CD4-positive, alpha-beta T cell (primary cell): ENCODE measurements around the gene ABCC9. TPM values are rescaled to one million over a fixed set of nuclear protein-coding genes. Genes with fewer than 3 reads are reported as not detected.

ENCODE experiments used
- ATAC-seq: fragments of 200-7000 bp; cut with Tn5 transposase; one replicate; pipeline ENCODE4 v1.10.0; 2022; ENCODE audit warnings: mild to moderate bottlenecking; ENCODE audit not compliant: poor library complexity
- CTCF ChIA-PET: fragments of 350-600 bp; sonication (Branson Sonifier 250); formaldehyde crosslinking; loops from one replicate; lab custom pipeline; 2021; ENCODE audit warnings: antibody characterized with exemption, inconsistent platforms; lab: Charles Lee
- POLR2A ChIA-PET: fragments of 350-600 bp; sonication (Branson Sonifier 250); formaldehyde crosslinking; loops from one replicate; lab custom pipeline; 2021; ENCODE audit warnings: antibody characterized with exemption, inconsistent platforms; lab: Charles Lee
- DNase-seq, 14 experiments: peaks; one replicate each; pipeline ENCODE4 v3.0.0-alpha.2; 2013 to 2020; ENCODE audit warnings: mixed read lengths in 2 of 14
- H3K27ac ChIP-seq, 2 donors: one replicate each; pipeline versions ENCODE4 v1.5.1 to v1.7.0; 2013; ENCODE audit warnings: low read length in 2 of 2, low read depth in 1 of 2, mild to moderate bottlenecking in 1 of 2
- H3K27me3 ChIP-seq, 2 experiments: 1 replicate in 1 of 2; 2 replicates in 1 of 2; pipeline versions ENCODE4 v1.6.1 to v1.7.0; 2013; ENCODE audit warnings: low read length in 2 of 2, control low read depth in 1 of 2, mild to moderate bottlenecking in 1 of 2, moderate library complexity in 1 of 2; ENCODE audit not compliant: insufficient read depth in 2 of 2, control insufficient read depth in 1 of 2
- H3K36me3 ChIP-seq: one replicate; pipeline ENCODE4 v1.6.1; 2013; ENCODE audit warnings: low read length, control low read depth; ENCODE audit not compliant: insufficient read depth
- H3K4me1 ChIP-seq: one replicate; pipeline ENCODE4 v1.6.1; 2013; ENCODE audit warnings: low read length, control low read depth; ENCODE audit not compliant: insufficient read depth
- H3K4me3 ChIP-seq: one replicate; pipeline ENCODE4 v1.5.1; 2013; ENCODE audit warnings: mild to moderate bottlenecking, low read length, moderate library complexity
- H3K9me3 ChIP-seq, 2 experiments: 1 replicate in 1 of 2; 2 replicates in 1 of 2; pipeline versions ENCODE4 v1.6.1 to v1.7.0; 2013; ENCODE audit warnings: low read length in 2 of 2, mild to moderate bottlenecking in 2 of 2, control low read depth in 1 of 2, moderate library complexity in 1 of 2; ENCODE audit not compliant: control insufficient read depth in 1 of 2, insufficient read depth in 1 of 2
- H3K27ac Mint-ChIP-seq: one replicate; pipeline ENCODE4 v1.8.0; 2020; ENCODE audit warnings: mixed read lengths
- H3K27me3 Mint-ChIP-seq: one replicate; pipeline ENCODE4 v1.8.0; 2021; ENCODE audit warnings: mixed read lengths
- H3K36me3 Mint-ChIP-seq: one replicate; pipeline ENCODE4 v1.8.0; 2021; ENCODE audit warnings: low read depth, mixed read lengths
- H3K4me1 Mint-ChIP-seq: one replicate; pipeline ENCODE4 v1.8.0; 2021; ENCODE audit warnings: low read depth, mixed read lengths
- H3K4me3 Mint-ChIP-seq: one replicate; pipeline ENCODE4 v1.8.0; 2020; ENCODE audit warnings: mild to moderate bottlenecking, mixed read lengths
- H3K9me3 Mint-ChIP-seq: one replicate; pipeline ENCODE4 v1.8.0; 2020; ENCODE audit warnings: mixed read lengths
- intact Hi-C, 2 experiments: fragments of 100-400 bp; cut with DNase I in 1 of 2; cut with micrococcal nuclease in 1 of 2; formaldehyde crosslinking; loops; one replicate each; pipeline versions ENCODE4 v1.15.1 to v1.9.0; 2023 to 2025; cut with DNase I, micrococcal nuclease
- total RNA-seq, 174 experiments: library from RNA in 2 of 174; stranded (reverse) in 2 of 174; gene quantifications; one replicate each; pipeline ENCODE4 v1.2.3 and lab custom pipeline; 2021 to 2026
- TF ChIP-seq, protein P1 (sequence below): fragments of 200-600 bp; IDR thresholded peaks from one replicate; pipeline ENCODE4 v1.8.0; 2022; ENCODE audit warnings: antibody characterized with exemption, mild to moderate bottlenecking

The ABCC9 gene
- total RNA-seq, 2 experiments from 2014 or later: not detected

DNA sequence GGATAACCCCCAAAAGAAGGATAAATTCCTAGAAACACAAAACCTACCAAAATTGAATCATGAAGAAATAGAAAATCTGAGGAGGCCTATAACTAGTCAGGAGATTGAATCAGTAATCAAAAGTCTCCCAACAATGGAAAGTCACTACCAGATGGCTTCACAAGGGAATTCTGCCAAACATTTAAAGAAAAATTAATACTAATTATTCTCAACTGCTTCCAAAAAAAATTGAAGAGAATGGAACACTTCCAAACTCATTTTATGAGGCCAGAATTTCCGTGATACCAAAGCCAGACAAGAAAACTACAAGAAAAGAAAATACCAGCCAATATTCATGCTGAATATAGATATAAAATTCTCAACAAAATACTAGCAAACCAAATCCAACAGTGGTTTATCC lies 7.8 kb upstream of the ABCC9 start:
- Mint-ChIP-seq H3K27me3 (peaks cover 35% of the 10 kb centered on the region), H3K36me3 (no peaks in the 10 kb centered on the region), H3K4me1 (no peaks in the 10 kb centered on the region), H3K9me3 (peaks cover 32% of the 10 kb centered on the region), H3K4me3 (no peak overlapping the region), H3K27ac (no peak overlapping the region)
- ATAC-seq (no peak), DNase-seq (no peak)
- intact Hi-C loops: no loop called here
- H3K27me3 ChIP-seq: peaks cover 0 to 7% of the 10 kb centered on the region in 2 experiments
- H3K9me3 ChIP-seq: peaks cover 7 to 21% of the 10 kb centered on the region in 2 experiments
- H3K36me3 ChIP-seq: no peaks in the 10 kb centered on the region
- TF ChIP-seq, protein P1, sequence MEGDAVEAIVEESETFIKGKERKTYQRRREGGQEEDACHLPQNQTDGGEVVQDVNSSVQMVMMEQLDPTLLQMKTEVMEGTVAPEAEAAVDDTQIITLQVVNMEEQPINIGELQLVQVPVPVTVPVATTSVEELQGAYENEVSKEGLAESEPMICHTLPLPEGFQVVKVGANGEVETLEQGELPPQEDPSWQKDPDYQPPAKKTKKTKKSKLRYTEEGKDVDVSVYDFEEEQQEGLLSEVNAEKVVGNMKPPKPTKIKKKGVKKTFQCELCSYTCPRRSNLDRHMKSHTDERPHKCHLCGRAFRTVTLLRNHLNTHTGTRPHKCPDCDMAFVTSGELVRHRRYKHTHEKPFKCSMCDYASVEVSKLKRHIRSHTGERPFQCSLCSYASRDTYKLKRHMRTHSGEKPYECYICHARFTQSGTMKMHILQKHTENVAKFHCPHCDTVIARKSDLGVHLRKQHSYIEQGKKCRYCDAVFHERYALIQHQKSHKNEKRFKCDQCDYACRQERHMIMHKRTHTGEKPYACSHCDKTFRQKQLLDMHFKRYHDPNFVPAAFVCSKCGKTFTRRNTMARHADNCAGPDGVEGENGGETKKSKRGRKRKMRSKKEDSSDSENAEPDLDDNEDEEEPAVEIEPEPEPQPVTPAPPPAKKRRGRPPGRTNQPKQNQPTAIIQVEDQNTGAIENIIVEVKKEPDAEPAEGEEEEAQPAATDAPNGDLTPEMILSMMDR: no peak
- H3K27ac ChIP-seq: no peak overlapping the region
- CTCF ChIA-PET: no interaction called here
- no peak overlapping the region for H3K4me3 ChIP-seq
- no peaks in the 10 kb centered on the region for H3K4me1 ChIP-seq
- POLR2A ChIA-PET: no interaction called here

DNA sequence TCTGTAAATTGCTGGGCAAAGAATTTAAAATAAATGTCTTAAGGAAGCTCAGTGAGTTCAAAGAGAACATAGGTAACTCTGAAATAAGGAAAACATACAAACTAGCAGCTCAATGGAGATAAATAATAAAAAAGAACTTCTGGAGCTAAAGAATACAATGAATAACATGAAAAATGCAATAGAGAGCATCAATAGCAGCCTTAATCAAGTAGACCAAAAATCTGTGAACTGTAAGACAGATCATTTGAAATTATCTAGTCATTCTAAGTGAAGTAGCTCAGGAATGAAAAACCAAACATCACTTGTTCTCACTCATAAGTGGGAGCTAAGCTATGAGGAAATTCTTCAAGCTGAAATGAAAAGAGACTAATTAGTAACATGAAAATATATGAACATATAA lies 5.8 kb upstream of the ABCC9 start:
- no peak overlapping the region for H3K4me3 Mint-ChIP-seq
- ChIA-PET POLR2A (no interaction called here), CTCF (no interaction called here)
- TF ChIP-seq, protein P1: no peak
- Histone ChIP-seq H3K4me3 (no peak overlapping the region), H3K27ac (no peak overlapping the region), H3K27me3 (peaks cover 7 to 23% of the 10 kb centered on the region in 2 experiments), H3K9me3 (peaks cover 13 to 28% of the 10 kb centered on the region in 2 experiments), H3K36me3 (no peaks in the 10 kb centered on the region), H3K4me1 (no peaks in the 10 kb centered on the region)
- peaks cover 34% of the 10 kb centered on the region for H3K9me3 Mint-ChIP-seq
- intact Hi-C loops: no loop called here
- peaks cover under 1% of the 10 kb centered on the region for H3K4me1 Mint-ChIP-seq
- no peak overlapping the region for H3K27ac Mint-ChIP-seq
- no peaks in the 10 kb centered on the region for H3K36me3 Mint-ChIP-seq
- H3K27me3 Mint-ChIP-seq: peaks cover 53% of the 10 kb centered on the region
- no peak for ATAC-seq
- no peak for DNase-seq

DNA sequence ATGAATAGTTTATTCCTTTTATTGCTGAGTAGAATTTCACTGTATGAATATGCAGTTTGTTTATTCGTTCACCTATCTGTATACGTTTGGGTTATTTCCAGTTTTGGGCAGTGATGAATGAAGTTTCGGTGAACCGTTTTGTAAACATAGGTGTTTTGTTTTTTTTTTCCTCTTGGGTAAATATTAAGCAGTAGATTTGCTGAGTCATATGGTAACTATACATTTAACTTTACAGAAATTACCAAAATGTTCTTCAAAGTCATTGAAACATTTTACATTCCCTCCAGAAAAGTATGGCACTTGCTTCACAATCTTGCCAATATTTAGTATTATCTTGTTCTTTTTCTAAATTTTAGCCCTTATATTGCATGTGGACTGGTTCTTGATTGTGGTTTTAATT lies 3.8 kb upstream of the ABCC9 start:
- H3K9me3 ChIP-seq: peaks cover 22% of the 10 kb centered on the region in 2 experiments
- Mint-ChIP-seq H3K4me3 (no peak overlapping the region), H3K27me3 (peaks cover 71% of the 10 kb centered on the region), H3K9me3 (peaks cover 27% of the 10 kb centered on the region), H3K27ac (no peak overlapping the region), H3K36me3 (no peaks in the 10 kb centered on the region), H3K4me1 (peaks cover 17% of the 10 kb centered on the region)
- no peak for ATAC-seq
- intact Hi-C loops: no loop called here
- no peaks in the 10 kb centered on the region for H3K36me3 ChIP-seq
- no peak overlapping the region for H3K4me3 ChIP-seq
- TF ChIP-seq, protein P1: no peak
- DNase-seq: no peak
- peaks cover 12% of the 10 kb centered on the region for H3K4me1 ChIP-seq
- H3K27ac ChIP-seq: no peak overlapping the region
- POLR2A ChIA-PET: no interaction called here
- H3K27me3 ChIP-seq: peaks cover 20 to 43% of the 10 kb centered on the region in 2 experiments
- CTCF ChIA-PET: interaction anchor here (0.7 kb wide), 1 partner anchor 44 kb away, joined by 3 read pairs; no protein-coding TSS in a partner anchor
